Ishikawa (cell line): ENCODE results near the gene PDZD2.

ENCODE experiments used
- EP300 ChIP-seq: IDR thresholded peaks from 2 replicates; pipeline ENCODE4 v1.6.1; 2012; ENCODE audit warnings: borderline replicate concordance
- FOXM1 ChIP-seq: IDR thresholded peaks from 2 replicates; pipeline ENCODE4 v1.6.1; 2012; ENCODE audit warnings: low read depth, borderline replicate concordance
- MAX ChIP-seq: IDR thresholded peaks from 2 replicates; pipeline ENCODE4 v1.6.1; 2012
- RAD21 ChIP-seq: IDR thresholded peaks from 2 replicates; pipeline ENCODE4 v1.6.1; 2012; ENCODE audit warnings: low read depth
- TEAD4 ChIP-seq: IDR thresholded peaks from 2 replicates; pipeline ENCODE4 v1.6.1; 2012
- YY1 ChIP-seq: IDR thresholded peaks from 2 replicates; pipeline ENCODE4 v1.6.1; 2012; ENCODE audit warnings: low read depth
- TF ChIP-seq, protein P1 (sequence below): IDR thresholded peaks from 2 replicates; pipeline ENCODE4 v1.6.1; 2012; ENCODE audit warnings: low read depth, mild to moderate bottlenecking

GRCh38 chr5:31798168-31798567, 159.2 kb downstream of the PDZD2 start:
- TF ChIP-seq, protein P1, sequence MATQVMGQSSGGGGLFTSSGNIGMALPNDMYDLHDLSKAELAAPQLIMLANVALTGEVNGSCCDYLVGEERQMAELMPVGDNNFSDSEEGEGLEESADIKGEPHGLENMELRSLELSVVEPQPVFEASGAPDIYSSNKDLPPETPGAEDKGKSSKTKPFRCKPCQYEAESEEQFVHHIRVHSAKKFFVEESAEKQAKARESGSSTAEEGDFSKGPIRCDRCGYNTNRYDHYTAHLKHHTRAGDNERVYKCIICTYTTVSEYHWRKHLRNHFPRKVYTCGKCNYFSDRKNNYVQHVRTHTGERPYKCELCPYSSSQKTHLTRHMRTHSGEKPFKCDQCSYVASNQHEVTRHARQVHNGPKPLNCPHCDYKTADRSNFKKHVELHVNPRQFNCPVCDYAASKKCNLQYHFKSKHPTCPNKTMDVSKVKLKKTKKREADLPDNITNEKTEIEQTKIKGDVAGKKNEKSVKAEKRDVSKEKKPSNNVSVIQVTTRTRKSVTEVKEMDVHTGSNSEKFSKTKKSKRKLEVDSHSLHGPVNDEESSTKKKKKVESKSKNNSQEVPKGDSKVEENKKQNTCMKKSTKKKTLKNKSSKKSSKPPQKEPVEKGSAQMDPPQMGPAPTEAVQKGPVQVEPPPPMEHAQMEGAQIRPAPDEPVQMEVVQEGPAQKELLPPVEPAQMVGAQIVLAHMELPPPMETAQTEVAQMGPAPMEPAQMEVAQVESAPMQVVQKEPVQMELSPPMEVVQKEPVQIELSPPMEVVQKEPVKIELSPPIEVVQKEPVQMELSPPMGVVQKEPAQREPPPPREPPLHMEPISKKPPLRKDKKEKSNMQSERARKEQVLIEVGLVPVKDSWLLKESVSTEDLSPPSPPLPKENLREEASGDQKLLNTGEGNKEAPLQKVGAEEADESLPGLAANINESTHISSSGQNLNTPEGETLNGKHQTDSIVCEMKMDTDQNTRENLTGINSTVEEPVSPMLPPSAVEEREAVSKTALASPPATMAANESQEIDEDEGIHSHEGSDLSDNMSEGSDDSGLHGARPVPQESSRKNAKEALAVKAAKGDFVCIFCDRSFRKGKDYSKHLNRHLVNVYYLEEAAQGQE = no peak; the same call in 1 of the 2 replicates
- TF ChIP-seq MAX (no peak), RAD21 (no peak), EP300 (no peak), FOXM1 (no peak), YY1 (no peak), TEAD4 (no peak)
